ENCODE results near the gene TBC1D1.

The TBC1D1 gene

DNA sequence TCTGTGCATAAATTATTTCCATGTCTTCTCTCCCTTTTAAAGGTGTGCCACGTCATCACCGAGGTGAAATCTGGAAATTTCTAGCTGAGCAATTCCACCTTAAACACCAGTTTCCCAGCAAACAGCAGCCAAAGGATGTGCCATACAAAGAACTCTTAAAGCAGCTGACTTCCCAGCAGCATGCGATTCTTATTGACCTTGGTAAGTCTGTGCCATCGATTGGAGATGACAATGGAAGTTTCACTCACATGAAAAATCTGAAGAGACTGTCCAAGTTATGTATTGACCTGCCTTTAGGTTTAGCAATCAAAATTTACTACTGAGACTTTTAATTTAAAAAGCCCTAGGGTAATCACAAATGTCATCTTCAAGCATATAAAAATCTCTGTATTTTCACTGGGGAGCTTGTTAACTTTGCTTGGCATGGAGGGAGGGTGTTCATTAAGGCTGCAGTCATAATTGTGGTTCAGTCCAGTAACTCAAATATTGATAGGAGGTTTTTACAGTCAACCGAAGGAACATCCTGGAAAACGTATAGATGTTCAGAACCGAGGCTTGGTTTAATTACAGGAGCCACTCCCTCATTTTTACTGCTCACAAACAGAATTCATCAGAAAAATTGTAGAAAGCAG is 212.2 kb downstream of the TBC1D1 start:
- TF ChIP-seq, protein P1, sequence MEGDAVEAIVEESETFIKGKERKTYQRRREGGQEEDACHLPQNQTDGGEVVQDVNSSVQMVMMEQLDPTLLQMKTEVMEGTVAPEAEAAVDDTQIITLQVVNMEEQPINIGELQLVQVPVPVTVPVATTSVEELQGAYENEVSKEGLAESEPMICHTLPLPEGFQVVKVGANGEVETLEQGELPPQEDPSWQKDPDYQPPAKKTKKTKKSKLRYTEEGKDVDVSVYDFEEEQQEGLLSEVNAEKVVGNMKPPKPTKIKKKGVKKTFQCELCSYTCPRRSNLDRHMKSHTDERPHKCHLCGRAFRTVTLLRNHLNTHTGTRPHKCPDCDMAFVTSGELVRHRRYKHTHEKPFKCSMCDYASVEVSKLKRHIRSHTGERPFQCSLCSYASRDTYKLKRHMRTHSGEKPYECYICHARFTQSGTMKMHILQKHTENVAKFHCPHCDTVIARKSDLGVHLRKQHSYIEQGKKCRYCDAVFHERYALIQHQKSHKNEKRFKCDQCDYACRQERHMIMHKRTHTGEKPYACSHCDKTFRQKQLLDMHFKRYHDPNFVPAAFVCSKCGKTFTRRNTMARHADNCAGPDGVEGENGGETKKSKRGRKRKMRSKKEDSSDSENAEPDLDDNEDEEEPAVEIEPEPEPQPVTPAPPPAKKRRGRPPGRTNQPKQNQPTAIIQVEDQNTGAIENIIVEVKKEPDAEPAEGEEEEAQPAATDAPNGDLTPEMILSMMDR (IDR thresholded peaks at IDR 0.05; ENCODE audit: borderline replicate concordance, insufficient read depth, low read depth, low read length) = no peak
- no peak overlapping the region for H3K4me3 ChIP-seq (ENCODE audit: low read depth, low read length)

DNA sequence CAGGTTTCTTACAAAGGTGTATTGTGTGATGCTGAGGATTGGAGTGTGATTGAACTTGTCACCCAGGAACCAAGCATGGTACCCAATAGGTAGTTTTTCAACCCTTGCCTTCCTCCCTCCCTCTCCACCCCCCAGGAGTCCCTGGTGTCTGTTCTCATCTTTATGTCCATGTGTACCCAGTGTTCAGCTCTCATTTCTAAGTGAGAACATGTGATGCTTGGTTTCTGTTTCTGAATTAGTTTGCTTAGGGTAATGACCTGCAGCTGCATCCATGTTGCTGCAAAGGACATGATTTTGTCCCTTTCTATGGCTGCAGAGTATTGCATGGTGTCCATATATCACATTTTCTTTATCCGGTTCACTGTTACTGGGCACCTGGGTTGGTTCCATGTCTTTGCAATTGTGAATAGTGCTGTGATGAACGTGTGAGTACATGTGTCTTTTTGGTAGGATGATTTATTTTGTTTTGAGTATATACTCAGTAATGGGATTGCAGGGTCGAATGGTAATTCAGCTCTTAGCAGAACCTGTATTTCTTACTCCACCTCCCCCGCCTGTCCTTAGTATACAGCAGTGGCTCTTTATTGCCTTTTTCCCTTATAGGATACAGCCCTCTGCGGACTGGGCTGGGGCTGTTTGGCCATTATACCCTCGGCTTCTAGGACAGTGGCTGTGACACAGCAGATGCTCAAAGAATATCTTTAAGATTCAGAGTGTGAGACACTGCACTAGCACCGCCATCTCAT is 214.8 kb downstream of the TBC1D1 start:
- H3K4me3 ChIP-seq (ENCODE audit: low read depth, low read length) = no peak overlapping the region
- TF ChIP-seq, protein P1 (IDR thresholded peaks at IDR 0.05; ENCODE audit: borderline replicate concordance, insufficient read depth, low read depth, low read length) = no peak

DNA sequence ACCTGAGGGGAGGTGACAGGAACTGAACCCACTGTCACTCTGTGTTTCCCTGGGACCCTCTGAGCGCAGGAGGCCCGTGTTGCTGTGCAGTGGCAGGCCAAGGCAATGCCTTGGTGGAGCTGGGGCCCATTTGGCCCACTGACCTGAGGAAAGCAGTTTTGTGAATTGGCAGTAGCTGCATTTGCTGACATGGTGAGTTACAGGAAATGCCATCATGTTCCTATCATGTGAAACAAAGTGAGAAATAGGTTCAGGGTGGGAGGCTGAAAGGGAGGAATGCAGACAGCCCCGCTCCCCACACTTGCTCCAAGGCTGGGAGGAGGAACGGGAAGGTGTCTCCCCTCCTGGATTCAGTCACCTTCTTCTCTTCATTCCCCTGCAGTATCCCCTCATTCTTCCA is 215.4 kb downstream of the TBC1D1 start:
- TF ChIP-seq, protein P1 (IDR thresholded peaks at IDR 0.05; ENCODE audit: borderline replicate concordance, insufficient read depth, low read depth, low read length) = no peak
- no peak overlapping the region for H3K4me3 ChIP-seq (ENCODE audit: low read depth, low read length)

DNA sequence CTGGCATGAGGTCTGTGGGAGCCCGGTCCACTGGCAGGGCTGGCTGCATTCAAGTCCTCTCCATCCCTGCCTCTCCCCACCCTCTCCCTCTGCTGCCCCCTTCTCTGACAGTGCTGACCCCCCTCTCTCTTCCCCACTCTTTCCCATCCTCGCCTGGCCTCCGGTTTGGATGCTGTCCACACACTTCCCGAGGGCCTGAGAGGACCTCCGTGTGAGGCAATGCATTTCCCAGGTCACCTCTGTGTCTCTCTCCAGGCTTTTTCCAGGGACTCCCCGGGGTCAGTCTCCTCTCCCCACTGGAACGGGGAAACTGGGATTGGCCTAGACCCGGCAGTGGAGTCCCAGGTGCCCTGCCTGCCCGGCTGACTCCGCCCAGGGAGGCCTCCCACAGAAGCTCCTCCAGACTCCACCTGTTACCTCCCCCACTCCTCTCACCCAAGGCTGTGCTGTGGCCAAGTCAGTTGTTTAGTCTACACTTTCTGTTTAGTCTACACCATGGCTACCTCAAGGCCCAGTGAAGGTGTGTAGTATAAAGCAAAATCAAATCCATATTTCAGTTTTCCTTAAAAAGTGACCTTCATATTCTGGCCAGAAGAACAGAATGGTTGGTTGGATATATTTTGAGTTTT is 216.1 kb downstream of the TBC1D1 start:
- TF ChIP-seq, protein P1 (IDR thresholded peaks at IDR 0.05; ENCODE audit: borderline replicate concordance, insufficient read depth, low read depth, low read length) = no peak
- no peak overlapping the region for H3K4me3 ChIP-seq (ENCODE audit: low read depth, low read length)

DNA sequence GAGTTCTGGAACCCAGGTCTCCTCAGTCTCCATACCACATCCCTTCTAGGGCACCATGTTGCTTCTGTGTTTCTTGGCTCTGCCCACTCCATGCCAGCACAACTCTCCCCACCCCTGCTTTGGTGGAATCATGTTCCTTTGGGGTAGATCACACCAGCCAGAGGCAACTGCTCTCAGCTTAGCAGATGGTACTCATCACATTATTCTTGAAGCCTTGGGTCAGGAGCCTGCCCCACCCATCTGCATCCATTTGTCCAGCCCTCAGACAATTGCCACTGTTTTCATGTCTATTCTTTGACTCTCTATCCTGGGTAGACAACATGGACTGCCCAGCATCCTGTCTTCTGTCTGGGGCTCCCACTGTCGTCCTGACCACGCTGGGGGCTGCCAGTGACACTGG is 216.9 kb downstream of the TBC1D1 start:
- H3K4me3 ChIP-seq (ENCODE audit: low read depth, low read length) = no peak overlapping the region
- TF ChIP-seq, protein P1 (IDR thresholded peaks at IDR 0.05; ENCODE audit: borderline replicate concordance, insufficient read depth, low read depth, low read length) = no peak

DNA sequence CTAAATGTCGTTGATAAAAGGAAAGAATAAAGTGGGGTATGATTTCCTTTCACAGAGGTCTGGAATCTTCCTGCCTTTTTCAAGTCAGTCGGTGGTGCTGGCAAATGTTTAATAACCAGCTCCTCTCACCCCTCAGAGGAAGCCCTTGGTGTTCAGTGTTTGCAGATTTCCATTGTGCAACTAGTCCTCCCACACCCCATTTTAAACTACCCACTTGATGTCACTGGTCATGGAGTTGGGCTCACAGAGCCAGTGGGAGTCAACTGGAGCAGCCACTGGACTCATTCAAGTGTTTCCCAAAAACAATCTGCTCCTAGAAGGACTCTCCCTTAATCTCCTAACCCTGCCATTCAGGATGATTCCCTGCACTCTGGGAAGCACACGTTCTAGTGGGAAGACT is 218.5 kb downstream of the TBC1D1 start:
- H3K4me3 ChIP-seq (ENCODE audit: low read depth, low read length) = no peak overlapping the region
- TF ChIP-seq, protein P1 (IDR thresholded peaks at IDR 0.05; ENCODE audit: borderline replicate concordance, insufficient read depth, low read depth, low read length) = no peak

Data from GM12875 (cell line).